GM13976 (cell line): ENCODE measurements around the gene SEMG1.

Source experiments
- DNase-seq: peaks from one replicate; pipeline ENCODE4 v3.0.0; 2012; ENCODE audit warnings: low spot score
- CTCF ChIP-seq: IDR thresholded peaks from 2 replicates; pipeline ENCODE4 v1.5.1; 2012; ENCODE audit warnings: borderline replicate concordance, mild to moderate bottlenecking; ENCODE audit not compliant: insufficient read depth; ENCODE audit errors: extremely low read depth, missing control alignments, control extremely low read depth
- in situ Hi-C: fragments of 300-500 bp; cut with MboI; formaldehyde crosslinking; loops from one replicate; pipeline ENCODE4 v1.12.0; 2022; ENCODE audit warnings: low sequenced_read_pairs, mixed read lengths, inconsistent platforms; ENCODE audit not compliant: unreplicated experiment

SEMG1 gene

GRCh38 chr20:45206725-45207124, at the start of gene SEMG1:
Gene SEMG1, plus strand, starts transcription at chr20:45207033. Its CDS starts 21 bp downstream, at chr20:45207054.
- DNase-seq: no peak
- in situ Hi-C loops: no loop called here
- no peak for TF ChIP-seq CTCF

- TF ChIP-seq CTCF: no peak
- no peak for DNase-seq
- in situ Hi-C loops: no loop called here
These were observed 48.9 kb upstream of the SEMG1 start for GRCh38 chr20:45157962-45158361.

GRCh38 chr20:45163083-45163803, 43.6 kb upstream of the SEMG1 start:
- in situ Hi-C loops: no loop called here
- no peak for TF ChIP-seq CTCF
- DNase-seq: no peak

- no peak for TF ChIP-seq CTCF
- DNase-seq: no peak
- in situ Hi-C loops: no loop called here
These were observed 41.9 kb upstream of the SEMG1 start for GRCh38 chr20:45164906-45165305.

GRCh38 chr20:45173522-45173921, 33.3 kb upstream of the SEMG1 start:
- no peak for TF ChIP-seq CTCF
- no peak for DNase-seq
- in situ Hi-C loops: no loop called here

GRCh38 chr20:45174434-45175364, 32.1 kb upstream of the SEMG1 start, which contains the start of gene PI3:
Gene PI3, plus strand, starts transcription at chr20:45174902. Its CDS starts 21 bp downstream, at chr20:45174923.
- no peak for DNase-seq
- no peak for TF ChIP-seq CTCF
- in situ Hi-C loops: no loop called here
